ENCODE measurements around the gene RPRD1B.

The RPRD1B gene

DNA sequence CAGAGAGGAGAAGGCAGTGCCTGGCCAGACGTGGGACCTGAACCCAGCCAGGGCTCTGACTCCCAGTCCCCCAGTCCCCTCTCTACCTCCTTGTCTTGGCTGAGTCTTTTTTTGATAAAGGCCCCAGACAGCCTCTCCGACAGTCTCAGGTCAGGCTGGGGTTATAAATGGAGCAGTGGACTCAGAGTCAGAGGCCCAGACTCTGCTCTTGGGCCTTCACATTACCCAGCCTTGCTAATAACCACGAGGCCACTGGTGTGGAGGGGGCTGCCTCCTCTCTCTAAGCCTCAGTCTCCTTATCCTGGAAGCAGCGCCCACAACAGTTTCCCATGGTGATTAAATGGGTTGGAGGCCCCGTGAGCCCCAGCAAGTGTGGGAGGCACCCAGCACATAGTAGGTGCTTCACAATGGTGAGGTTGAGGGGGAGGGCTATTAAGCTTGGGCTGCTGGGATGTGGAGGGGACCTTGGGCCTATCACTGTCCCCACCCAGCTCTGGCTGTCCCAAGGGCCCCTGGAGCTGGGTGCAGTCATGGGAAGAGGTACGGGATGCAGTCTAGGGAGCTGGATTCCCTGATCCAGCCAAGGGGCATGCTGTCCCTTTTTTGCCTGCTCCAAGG, 95.8 kb downstream of the RPRD1B start:
- Histone ChIP-seq H3K27me3 (replicated peaks; ENCODE audit: control insufficient read depth, insufficient read depth, low read length) (no peaks in the 10 kb centered on the region), H3K36me3 (ENCODE audit: control insufficient read depth, insufficient read depth, low read length) (no peaks in the 10 kb centered on the region), H3K4me3 (replicated peaks; ENCODE audit: low read depth, low read length) (no peak overlapping the region)
- TF ChIP-seq, protein P1, sequence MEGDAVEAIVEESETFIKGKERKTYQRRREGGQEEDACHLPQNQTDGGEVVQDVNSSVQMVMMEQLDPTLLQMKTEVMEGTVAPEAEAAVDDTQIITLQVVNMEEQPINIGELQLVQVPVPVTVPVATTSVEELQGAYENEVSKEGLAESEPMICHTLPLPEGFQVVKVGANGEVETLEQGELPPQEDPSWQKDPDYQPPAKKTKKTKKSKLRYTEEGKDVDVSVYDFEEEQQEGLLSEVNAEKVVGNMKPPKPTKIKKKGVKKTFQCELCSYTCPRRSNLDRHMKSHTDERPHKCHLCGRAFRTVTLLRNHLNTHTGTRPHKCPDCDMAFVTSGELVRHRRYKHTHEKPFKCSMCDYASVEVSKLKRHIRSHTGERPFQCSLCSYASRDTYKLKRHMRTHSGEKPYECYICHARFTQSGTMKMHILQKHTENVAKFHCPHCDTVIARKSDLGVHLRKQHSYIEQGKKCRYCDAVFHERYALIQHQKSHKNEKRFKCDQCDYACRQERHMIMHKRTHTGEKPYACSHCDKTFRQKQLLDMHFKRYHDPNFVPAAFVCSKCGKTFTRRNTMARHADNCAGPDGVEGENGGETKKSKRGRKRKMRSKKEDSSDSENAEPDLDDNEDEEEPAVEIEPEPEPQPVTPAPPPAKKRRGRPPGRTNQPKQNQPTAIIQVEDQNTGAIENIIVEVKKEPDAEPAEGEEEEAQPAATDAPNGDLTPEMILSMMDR (IDR thresholded peaks at IDR 0.05; ENCODE audit: insufficient read depth, low read length, poor library complexity, severe bottlenecking): no peak
- DNase-seq (ENCODE audit: extremely low read depth, insufficient read length): no peak

GRCh38 chr20:38129893-38130609, 96.5 kb downstream of the RPRD1B start:
- H3K36me3 ChIP-seq (ENCODE audit: control insufficient read depth, insufficient read depth, low read length): no peaks in the 10 kb centered on the region
- H3K27me3 ChIP-seq (replicated peaks; ENCODE audit: control insufficient read depth, insufficient read depth, low read length): no peaks in the 10 kb centered on the region
- no peak for DNase-seq (ENCODE audit: extremely low read depth, insufficient read length)
- no peak overlapping the region for H3K4me3 ChIP-seq (replicated peaks; ENCODE audit: low read depth, low read length)
- TF ChIP-seq, protein P1 (IDR thresholded peaks at IDR 0.05; ENCODE audit: insufficient read depth, low read length, poor library complexity, severe bottlenecking): no peak

DNA sequence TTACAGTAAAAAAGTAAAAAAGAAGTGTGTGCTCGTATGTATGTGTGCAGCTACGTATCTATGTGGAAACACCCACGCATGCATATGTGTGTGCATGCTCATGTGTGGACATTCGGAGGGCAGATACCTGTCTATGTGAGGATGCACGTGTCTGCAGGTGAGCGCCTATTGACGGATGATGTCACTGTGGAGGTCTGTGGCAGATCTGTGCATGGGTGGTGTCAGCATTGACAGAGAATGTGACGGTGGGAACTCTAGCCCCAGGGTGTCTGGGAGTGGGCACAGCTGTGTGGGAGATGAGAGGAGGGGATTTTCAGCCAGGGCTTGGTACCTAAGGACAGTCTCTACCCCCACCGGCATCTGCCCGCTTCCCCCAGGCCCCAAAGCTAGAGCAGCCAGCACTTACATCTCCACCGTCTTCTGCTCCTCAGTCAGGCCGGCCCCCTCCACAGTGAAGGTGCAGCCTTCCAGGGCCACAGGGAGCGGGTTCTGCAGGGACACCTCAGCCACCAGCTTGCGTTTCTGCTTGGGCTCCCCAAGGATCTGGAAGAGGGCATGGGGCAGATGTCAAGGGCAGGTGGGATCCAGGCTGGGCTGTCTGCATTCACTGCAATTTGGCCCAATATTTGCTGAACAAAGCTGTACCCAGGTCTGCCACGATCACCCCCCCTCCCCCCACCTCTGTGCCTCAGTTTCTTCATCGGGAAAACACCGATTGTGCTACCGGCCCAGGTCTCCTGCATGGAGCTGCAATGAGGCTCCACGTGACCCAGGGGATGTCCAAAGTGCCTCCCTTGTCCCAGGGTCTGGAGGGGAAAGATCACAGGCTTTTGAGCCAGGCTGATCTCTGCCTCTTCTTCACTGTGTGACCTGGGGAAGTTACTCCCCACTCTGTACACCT, 97.4 kb downstream of the RPRD1B start:
- no peaks in the 10 kb centered on the region for H3K36me3 ChIP-seq (ENCODE audit: control insufficient read depth, insufficient read depth, low read length)
- H3K4me3 ChIP-seq (replicated peaks; ENCODE audit: low read depth, low read length): no peak overlapping the region
- TF ChIP-seq, protein P1 (IDR thresholded peaks at IDR 0.05; ENCODE audit: insufficient read depth, low read length, poor library complexity, severe bottlenecking): no peak
- no peak for DNase-seq (ENCODE audit: extremely low read depth, insufficient read length)
- H3K27me3 ChIP-seq (replicated peaks; ENCODE audit: control insufficient read depth, insufficient read depth, low read length): no peaks in the 10 kb centered on the region

GRCh38 chr20:38131588-38132121, 98.1 kb downstream of the RPRD1B start:
- no peaks in the 10 kb centered on the region for H3K27me3 ChIP-seq (replicated peaks; ENCODE audit: control insufficient read depth, insufficient read depth, low read length)
- TF ChIP-seq, protein P1 (IDR thresholded peaks at IDR 0.05; ENCODE audit: insufficient read depth, low read length, poor library complexity, severe bottlenecking): no peak
- H3K4me3 ChIP-seq (replicated peaks; ENCODE audit: low read depth, low read length): no peak overlapping the region
- no peaks in the 10 kb centered on the region for H3K36me3 ChIP-seq (ENCODE audit: control insufficient read depth, insufficient read depth, low read length)
- DNase-seq (ENCODE audit: extremely low read depth, insufficient read length): no peak

DNA sequence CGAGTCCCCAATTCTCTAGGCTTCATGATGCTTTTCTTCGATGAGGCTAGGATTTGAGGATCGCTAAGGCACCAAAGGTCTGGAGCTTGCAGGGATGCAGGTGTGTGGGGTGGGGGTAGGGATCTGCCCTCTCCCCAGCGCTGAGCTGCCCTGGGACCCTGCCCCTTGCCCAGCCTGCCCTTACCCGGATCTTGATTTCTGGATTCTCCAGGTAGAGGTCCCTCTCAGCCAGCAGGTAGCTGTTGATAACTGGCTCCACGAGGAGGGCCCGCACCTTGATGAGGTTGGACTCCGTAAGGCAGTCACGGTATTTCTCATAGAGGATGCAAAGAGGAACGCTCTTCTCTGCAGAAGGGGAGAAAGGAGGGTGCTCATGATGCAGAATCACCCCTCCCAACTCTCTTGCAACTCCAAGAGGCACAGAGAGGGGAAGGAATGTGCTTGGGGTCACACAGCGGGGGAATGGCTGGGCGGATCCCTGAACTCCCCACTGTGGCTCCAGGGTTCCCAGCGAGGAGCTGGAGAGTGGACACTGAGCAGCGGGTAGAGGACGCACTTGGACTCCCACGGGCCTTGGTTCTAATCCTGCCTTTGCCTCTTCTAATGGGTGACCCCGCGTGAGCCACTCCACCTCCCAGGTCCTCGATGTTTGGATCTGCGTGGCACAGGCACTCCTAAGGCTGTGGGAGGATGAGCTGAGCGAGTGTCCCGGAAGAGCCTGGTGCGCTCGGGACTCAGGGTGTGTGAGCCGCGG, 98.8 kb downstream of the RPRD1B start:
- TF ChIP-seq, protein P1 (IDR thresholded peaks at IDR 0.05; ENCODE audit: insufficient read depth, low read length, poor library complexity, severe bottlenecking): no peak
- no peak for DNase-seq (ENCODE audit: extremely low read depth, insufficient read length)
- Histone ChIP-seq H3K4me3 (replicated peaks; ENCODE audit: low read depth, low read length) (no peak overlapping the region), H3K36me3 (ENCODE audit: control insufficient read depth, insufficient read depth, low read length) (no peaks in the 10 kb centered on the region), H3K27me3 (replicated peaks; ENCODE audit: control insufficient read depth, insufficient read depth, low read length) (no peaks in the 10 kb centered on the region)

All from GM06990 (cell line).